ENCODE results near the gene ALAD. TPM values are rescaled to one million over a fixed set of nuclear protein-coding genes. Genes with fewer than 3 reads are reported as not detected.
A peak's percentile ranks its signal among the peaks of the same experiment; 100 is the strongest.

ALAD gene
- total RNA-seq, 4 donors from 2014 or later, result 17.3 to 34.2 (median 17.9) TPM

- 0 to 2% methylated on average over 5 to 25 of the region's 74 CpGs for WGBS, 2 donors (ENCODE audit: low coverage in 1 of 2)
- Histone ChIP-seq H3K27me3 (no peaks in the 10 kb centered on the region), H3K27ac (peak within 1 kb of the TSS; percentile 50 to 88 (median 84)), H3K4me1 (peaks cover 0 to 22% (median 4%) of the 10 kb centered on the region in 3 donors), H3K36me3 (peaks cover 0 to 31% of the 10 kb centered on the region in 2 donors), H3K9me3 (no peaks in the 10 kb centered on the region), H3K4me3 (peak within 1 kb of the TSS; percentile 71 to 81)
- ATAC-seq, result peak; percentile 96
- TF ChIP-seq POLR2A (IDR thresholded peaks at IDR 0.05), result peak; percentile 56 to 61
- peak in 1 of 4 experiments; percentile 13 for TF ChIP-seq CTCF (IDR thresholded peaks at IDR 0.05)
- TF ChIP-seq POLR2AphosphoS5 (IDR thresholded peaks at IDR 0.05), result peak; percentile 69
- TF ChIP-seq EP300 (IDR thresholded peaks at IDR 0.05), result no peak
Measured at GRCh38 chr9:113376634-113377567, 24.2 kb downstream of the ALAD start, which contains the start of gene HDHD3. HDHD3 (minus strand) TSS chr9:113376986; CDS start chr9:113374354, 2,632 bp downstream.

GRCh38 chr9:113375057-113376023 is 25.7 kb downstream of the ALAD start:
- TF ChIP-seq POLR2AphosphoS5 (IDR thresholded peaks at IDR 0.05), result no peak
- no peak for TF ChIP-seq CTCF (IDR thresholded peaks at IDR 0.05)
- TF ChIP-seq EP300 (IDR thresholded peaks at IDR 0.05), result no peak
- TF ChIP-seq POLR2A (IDR thresholded peaks at IDR 0.05), result no peak
- H3K36me3 ChIP-seq, result peaks cover 0 to 31% of the 10 kb centered on the region in 2 donors
- 78 to 88% methylated on average over 2 of the region's 6 CpGs for WGBS, 2 donors (ENCODE audit: low coverage in 1 of 2)
- no peaks in the 10 kb centered on the region for H3K27me3 ChIP-seq
- peak overlapping the region in 1 of 2 donors; percentile 71 for H3K4me3 ChIP-seq
- peaks cover 0 to 22% (median 4%) of the 10 kb centered on the region in 3 donors for H3K4me1 ChIP-seq
- H3K27ac ChIP-seq, result no peak overlapping the region
- ATAC-seq, result no peak
- no peaks in the 10 kb centered on the region for H3K9me3 ChIP-seq

GRCh38 chr9:113373676-113374392 is 27.2 kb downstream of the ALAD start:
- TF ChIP-seq EP300 (IDR thresholded peaks at IDR 0.05) (no peak), CTCF (IDR thresholded peaks at IDR 0.05) (no peak), POLR2A (IDR thresholded peaks at IDR 0.05) (no peak), POLR2AphosphoS5 (IDR thresholded peaks at IDR 0.05) (no peak)
- peaks cover 0 to 22% (median 4%) of the 10 kb centered on the region in 3 donors for H3K4me1 ChIP-seq
- H3K4me3 ChIP-seq, result no peak overlapping the region
- no CpG with 5 or more reads among the region's 24 CpGs for WGBS, 2 donors (ENCODE audit: low coverage in 1 of 2)
- no peak overlapping the region for H3K27ac ChIP-seq
- no peak for ATAC-seq
- H3K36me3 ChIP-seq, result peaks cover 0 to 31% of the 10 kb centered on the region in 2 donors
- no peaks in the 10 kb centered on the region for H3K9me3 ChIP-seq
- no peaks in the 10 kb centered on the region for H3K27me3 ChIP-seq

- Histone ChIP-seq H3K9me3 (no peaks in the 10 kb centered on the region), H3K27me3 (no peaks in the 10 kb centered on the region), H3K4me1 (peaks cover 0 to 22% (median 4%) of the 10 kb centered on the region in 3 donors), H3K36me3 (peaks cover 0 to 31% of the 10 kb centered on the region in 2 donors), H3K4me3 (no peak overlapping the region), H3K27ac (no peak overlapping the region)
- no peak for ATAC-seq
- WGBS, 2 donors (ENCODE audit: low coverage in 1 of 2), result 20 to 50% methylated on average over 1 to 3 of the region's 3 CpGs
- TF ChIP-seq CTCF (IDR thresholded peaks at IDR 0.05), result no peak
- no peak for TF ChIP-seq POLR2AphosphoS5 (IDR thresholded peaks at IDR 0.05)
- no peak for TF ChIP-seq EP300 (IDR thresholded peaks at IDR 0.05)
- no peak for TF ChIP-seq POLR2A (IDR thresholded peaks at IDR 0.05)
Measured at GRCh38 chr9:113373256-113373655, 27.8 kb downstream of the ALAD start.

Data from gastroesophageal sphincter (tissue), 4 donors.